OCI-M2 (cell line): ENCODE data around the gene GSTM4.
A peak's percentile ranks its signal among the peaks of the same experiment; 100 is the strongest.
"Not testable (repeated sequence)": the region's sequence is repeated elsewhere in the genome, so short reads cannot be mapped to it uniquely, and the experiment has no call there.

Experiments
- DNase-seq: peaks from one replicate; lab custom pipeline; 2025; ENCODE audit not compliant: unreplicated experiment; lab: John Stamatoyannopoulos, UW

GSTM4 gene

GRCh38 chr1:109660691-109661026, 4.8 kb downstream of the GSTM4 start:
- DNase-seq, result not testable (repeated sequence)

- DNase-seq, result no peak
These were observed 5.5 kb downstream of the GSTM4 start for GRCh38 chr1:109661391-109661790.

- no peak for DNase-seq
These were observed 8.8 kb downstream of the GSTM4 start for GRCh38 chr1:109664671-109665070.

GRCh38 chr1:109667452-109668122, 11.7 kb downstream of the GSTM4 start, which contains the start of gene GSTM2:
Gene GSTM2, plus strand, starts transcription at chr1:109668057. Its CDS starts 59 bp downstream, at chr1:109668116.
- DNase-seq, result peak; percentile 21

GRCh38 chr1:109668123-109668775, 12.3 kb downstream of the GSTM4 start:
- DNase-seq, result no peak

- DNase-seq, result no peak
These were observed 13.5 kb downstream of the GSTM4 start for GRCh38 chr1:109669246-109669948.

- not testable (repeated sequence) for DNase-seq
These were observed 14.0 kb downstream of the GSTM4 start for GRCh38 chr1:109669949-109670302.

GRCh38 chr1:109671067-109671466, 15.2 kb downstream of the GSTM4 start:
- no peak for DNase-seq

- not testable (repeated sequence) for DNase-seq
These were observed 18.0 kb downstream of the GSTM4 start for GRCh38 chr1:109673861-109674260.

GRCh38 chr1:109676683-109677381, 20.9 kb downstream of the GSTM4 start:
- DNase-seq, result not testable (repeated sequence)

- no peak for DNase-seq
These were observed 21.6 kb downstream of the GSTM4 start for GRCh38 chr1:109677459-109677858.

GRCh38 chr1:109678637-109679036, 22.7 kb downstream of the GSTM4 start:
- not testable (repeated sequence) for DNase-seq

GRCh38 chr1:109684777-109685176, 28.9 kb downstream of the GSTM4 start:
- not testable (repeated sequence) for DNase-seq

- not testable (repeated sequence) for DNase-seq
These were observed 29.5 kb downstream of the GSTM4 start for GRCh38 chr1:109685399-109685798.

- not testable (repeated sequence) for DNase-seq
These were observed 30.0 kb downstream of the GSTM4 start for GRCh38 chr1:109685890-109686289.

GRCh38 chr1:109687109-109687508, 31.2 kb downstream of the GSTM4 start:
- DNase-seq, result not testable (repeated sequence)

- peak; percentile 1 for DNase-seq
These were observed 32.0 kb downstream of the GSTM4 start, which contains the start of gene GSTM1 for GRCh38 chr1:109687641-109688499. Gene GSTM1, plus strand, starts transcription at chr1:109687817. Its CDS starts 57 bp downstream, at chr1:109687874.

GRCh38 chr1:109689844-109690405, 34.0 kb downstream of the GSTM4 start:
- no peak for DNase-seq

- DNase-seq, result no peak
These were observed 35.9 kb downstream of the GSTM4 start for GRCh38 chr1:109691759-109692158.

GRCh38 chr1:109694400-109694799, 38.5 kb downstream of the GSTM4 start:
- not testable (repeated sequence) for DNase-seq
